ENCODE results near the gene LSM4. TPM values are rescaled to one million over a fixed set of nuclear protein-coding genes. Genes with fewer than 3 reads are reported as not detected.

The LSM4 gene
- total RNA-seq, 1 donor from 2014 or later: 166 TPM

DNA sequence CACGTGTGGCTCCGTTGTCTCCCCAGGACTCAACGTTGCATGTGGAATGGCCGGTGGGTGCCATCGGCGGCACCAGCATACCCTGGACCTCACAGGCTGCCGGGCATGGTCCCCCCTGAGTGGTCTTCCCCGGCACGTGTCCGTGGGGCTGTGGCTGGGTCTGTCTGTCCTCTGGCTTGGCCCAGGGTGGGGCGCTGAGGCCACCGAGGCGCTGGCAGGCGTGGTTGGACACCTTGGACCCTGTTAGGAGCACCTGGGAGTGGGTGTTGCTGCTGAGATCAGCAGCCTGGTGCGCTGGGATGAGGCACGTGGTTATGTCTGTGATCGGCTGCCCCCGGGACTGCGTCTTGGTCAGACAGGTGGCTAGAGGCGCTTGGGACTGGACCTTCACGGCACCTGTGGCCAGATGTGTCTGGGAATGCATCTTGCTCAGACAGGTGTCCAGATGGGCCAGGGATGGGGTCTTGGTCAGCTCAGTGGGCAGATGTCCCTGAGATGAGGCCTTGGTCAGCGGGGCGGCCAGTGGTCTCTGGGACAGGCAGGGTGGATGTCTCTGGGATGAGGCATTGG, 57.8 kb downstream of the LSM4 start:
- no peak for DNase-seq (ENCODE audit: low spot score)
- Mint-ChIP-seq H3K27ac (ENCODE audit: unreplicated experiment) (no peak overlapping the region), H3K27me3 (ENCODE audit: unreplicated experiment) (peaks cover 28% of the 10 kb centered on the region)

DNA sequence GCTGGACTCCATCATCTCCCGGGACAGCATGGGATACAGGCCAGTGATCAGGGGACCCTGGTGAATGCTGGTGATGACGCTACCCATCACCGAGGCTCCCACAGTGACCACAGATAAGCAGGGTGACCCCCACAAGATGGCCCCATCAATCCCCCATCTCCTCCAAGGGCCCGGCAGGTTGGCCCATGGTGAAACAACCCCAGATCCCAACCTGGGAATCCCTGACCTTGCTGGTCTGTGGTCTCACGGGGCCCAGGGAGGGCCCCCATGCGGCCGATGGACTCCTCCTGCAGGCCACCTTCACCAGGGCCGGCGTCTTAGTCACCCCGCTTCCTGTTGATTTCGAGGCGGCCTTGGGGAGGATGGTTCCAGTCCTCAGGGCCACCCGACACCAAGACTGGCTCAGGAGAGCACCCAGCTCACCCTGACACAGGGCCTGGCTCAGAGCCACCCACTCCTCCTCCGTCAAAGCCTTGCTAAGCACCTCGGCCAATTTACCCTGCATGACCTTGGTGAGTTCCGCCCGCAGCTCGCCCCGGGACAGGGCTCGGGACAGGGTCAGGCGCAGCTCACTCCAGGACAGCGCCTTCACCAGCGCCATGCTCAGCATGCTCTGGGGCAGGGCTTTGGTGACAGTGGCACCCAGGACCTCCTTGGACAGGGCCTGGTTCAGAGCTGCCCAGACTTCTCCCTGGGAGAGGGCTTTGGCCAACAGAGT, 58.6 kb downstream of the LSM4 start:
- Mint-ChIP-seq H3K9me3 (ENCODE audit: unreplicated experiment) (no peaks in the 10 kb centered on the region), H3K27ac (ENCODE audit: unreplicated experiment) (no peak overlapping the region), H3K36me3 (ENCODE audit: low read depth, unreplicated experiment) (peaks cover 6% of the 10 kb centered on the region), H3K4me1 (ENCODE audit: unreplicated experiment) (no peaks in the 10 kb centered on the region), H3K4me3 (ENCODE audit: unreplicated experiment) (no peak overlapping the region), H3K27me3 (ENCODE audit: unreplicated experiment) (peaks cover 31% of the 10 kb centered on the region)
- TF ChIP-seq, protein P1, sequence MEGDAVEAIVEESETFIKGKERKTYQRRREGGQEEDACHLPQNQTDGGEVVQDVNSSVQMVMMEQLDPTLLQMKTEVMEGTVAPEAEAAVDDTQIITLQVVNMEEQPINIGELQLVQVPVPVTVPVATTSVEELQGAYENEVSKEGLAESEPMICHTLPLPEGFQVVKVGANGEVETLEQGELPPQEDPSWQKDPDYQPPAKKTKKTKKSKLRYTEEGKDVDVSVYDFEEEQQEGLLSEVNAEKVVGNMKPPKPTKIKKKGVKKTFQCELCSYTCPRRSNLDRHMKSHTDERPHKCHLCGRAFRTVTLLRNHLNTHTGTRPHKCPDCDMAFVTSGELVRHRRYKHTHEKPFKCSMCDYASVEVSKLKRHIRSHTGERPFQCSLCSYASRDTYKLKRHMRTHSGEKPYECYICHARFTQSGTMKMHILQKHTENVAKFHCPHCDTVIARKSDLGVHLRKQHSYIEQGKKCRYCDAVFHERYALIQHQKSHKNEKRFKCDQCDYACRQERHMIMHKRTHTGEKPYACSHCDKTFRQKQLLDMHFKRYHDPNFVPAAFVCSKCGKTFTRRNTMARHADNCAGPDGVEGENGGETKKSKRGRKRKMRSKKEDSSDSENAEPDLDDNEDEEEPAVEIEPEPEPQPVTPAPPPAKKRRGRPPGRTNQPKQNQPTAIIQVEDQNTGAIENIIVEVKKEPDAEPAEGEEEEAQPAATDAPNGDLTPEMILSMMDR (IDR thresholded peaks at IDR 0.05; ENCODE audit: unreplicated experiment): no peak
- no peak for DNase-seq (ENCODE audit: low spot score)

More for the DNA sequence above, 57.8 kb downstream of the LSM4 start:
- TF ChIP-seq, protein P1 (IDR thresholded peaks at IDR 0.05; ENCODE audit: unreplicated experiment): no peak
- Mint-ChIP-seq H3K36me3 (ENCODE audit: low read depth, unreplicated experiment) (peaks cover 6% of the 10 kb centered on the region), H3K9me3 (ENCODE audit: unreplicated experiment) (no peaks in the 10 kb centered on the region), H3K4me1 (ENCODE audit: unreplicated experiment) (no peaks in the 10 kb centered on the region), H3K4me3 (ENCODE audit: unreplicated experiment) (no peak overlapping the region)

DNA sequence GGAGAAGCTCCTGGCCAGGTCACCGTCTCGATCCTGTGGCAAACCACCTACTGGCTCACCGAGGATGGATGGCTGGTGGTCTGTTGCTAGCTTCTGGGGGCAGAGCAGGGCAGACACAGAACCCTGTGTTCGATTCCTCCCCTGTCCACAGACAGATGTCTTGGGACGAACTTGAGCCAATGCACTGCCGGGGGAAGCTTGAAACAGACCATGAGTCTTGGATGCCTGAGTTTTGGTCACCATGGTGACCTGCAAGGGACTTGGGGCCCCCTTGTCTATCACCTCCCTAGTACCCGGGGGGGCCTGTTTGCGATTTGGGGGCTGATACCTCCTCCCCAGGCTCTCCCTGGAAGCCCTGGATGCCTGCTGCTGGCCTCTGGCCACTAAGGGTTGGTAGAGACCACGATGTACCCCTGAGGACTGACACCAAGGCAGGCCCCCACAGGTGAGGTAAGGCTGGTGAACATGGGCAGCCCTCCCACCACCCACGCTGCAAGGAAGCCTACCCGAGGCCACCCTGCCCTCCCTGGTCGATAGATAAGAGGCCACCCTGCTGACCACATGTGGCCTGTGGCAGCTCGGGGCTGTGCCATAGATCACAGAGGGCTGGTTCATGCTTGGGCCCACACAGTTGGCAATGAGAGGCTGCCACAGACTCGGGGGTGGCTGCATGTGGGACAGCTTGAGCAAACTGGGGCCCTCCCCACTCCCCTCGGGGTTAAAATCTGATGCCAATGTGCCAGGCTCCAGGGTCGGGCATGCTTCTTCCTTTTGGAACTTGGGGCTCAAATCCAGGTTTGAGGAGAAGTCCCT, 59.3 kb downstream of the LSM4 start:
- H3K27me3 Mint-ChIP-seq (ENCODE audit: unreplicated experiment): peaks cover 32% of the 10 kb centered on the region
- no peaks in the 10 kb centered on the region for H3K9me3 Mint-ChIP-seq (ENCODE audit: unreplicated experiment)

DNA sequence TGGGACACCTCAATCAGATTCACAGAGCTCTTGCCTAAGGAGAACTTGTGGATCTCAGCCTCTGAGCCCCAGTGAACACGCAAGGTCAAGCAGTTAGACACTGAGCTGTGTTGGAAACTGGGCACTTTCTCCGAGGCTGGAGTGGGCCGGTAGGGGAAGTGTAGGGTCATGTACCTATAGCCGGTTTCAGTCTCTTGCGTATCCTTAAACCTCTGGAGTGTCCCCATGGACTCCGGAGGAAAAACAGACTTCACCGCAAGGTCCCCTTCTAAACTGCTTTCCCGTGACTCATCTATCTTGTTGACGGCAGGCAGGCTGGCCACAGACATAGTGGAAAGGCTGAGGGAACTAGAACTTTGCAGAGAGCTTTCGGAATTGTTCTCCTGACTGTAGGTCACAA, 60.0 kb downstream of the LSM4 start:
- Mint-ChIP-seq H3K4me1 (ENCODE audit: unreplicated experiment) (no peaks in the 10 kb centered on the region), H3K4me3 (ENCODE audit: unreplicated experiment) (no peak overlapping the region), H3K36me3 (ENCODE audit: low read depth, unreplicated experiment) (peaks cover 6% of the 10 kb centered on the region), H3K27ac (ENCODE audit: unreplicated experiment) (no peak overlapping the region), H3K27me3 (ENCODE audit: unreplicated experiment) (peaks cover 31% of the 10 kb centered on the region), H3K9me3 (ENCODE audit: unreplicated experiment) (no peaks in the 10 kb centered on the region)
- DNase-seq (ENCODE audit: low spot score): no peak
- TF ChIP-seq, protein P1 (IDR thresholded peaks at IDR 0.05; ENCODE audit: unreplicated experiment): no peak

More for the DNA sequence above, 59.3 kb downstream of the LSM4 start:
- no peak for DNase-seq (ENCODE audit: low spot score)
- no peaks in the 10 kb centered on the region for H3K4me1 Mint-ChIP-seq (ENCODE audit: unreplicated experiment)
- no peak overlapping the region for H3K4me3 Mint-ChIP-seq (ENCODE audit: unreplicated experiment)
- no peak overlapping the region for H3K27ac Mint-ChIP-seq (ENCODE audit: unreplicated experiment)
- peaks cover 6% of the 10 kb centered on the region for H3K36me3 Mint-ChIP-seq (ENCODE audit: low read depth, unreplicated experiment)
- TF ChIP-seq, protein P1 (IDR thresholded peaks at IDR 0.05; ENCODE audit: unreplicated experiment): no peak
